Measurements from ENCODE around the gene FAM237A.

FAM237A gene

GRCh38 chr2:206692971-206693370, 50.7 kb downstream of the FAM237A start:
- DNase-seq: no peak

- no peak for DNase-seq
Observed at GRCh38 chr2:206693399-206694137, 51.3 kb downstream of the FAM237A start.

GRCh38 chr2:206696910-206697309, 54.6 kb downstream of the FAM237A start:
- DNase-seq: no peak

- no peak for DNase-seq
Observed at GRCh38 chr2:206698811-206699210, 56.5 kb downstream of the FAM237A start.

All from CD4-positive, alpha-beta T cell treated with Interleukin-15 for 1 hour (primary cell).